Prostate gland (tissue), 2 donors: ENCODE data around the gene SLC35D1. TPM values are rescaled to one million over a fixed set of nuclear protein-coding genes. Genes with fewer than 3 reads are reported as not detected.

ENCODE experiments used
- DNase-seq: peaks from one replicate; pipeline ENCODE4 v3.0.0-alpha.2; 2019; ENCODE audit warnings: low spot score
- H3K27ac ChIP-seq, 2 donors: fragments of 200-600 bp; sonication (generic); 2 replicates each; pipeline ENCODE4 v1.5.1; 2017 to 2019
- H3K27me3 ChIP-seq: fragments of 200-600 bp; sonication (generic); replicated peaks from 2 replicates; pipeline ENCODE4 v1.5.1; 2019; ENCODE audit not compliant: insufficient read depth
- H3K36me3 ChIP-seq, 2 donors: fragments of 200-600 bp; sonication (generic); 1 replicate in 1 of 2; 2 replicates in 1 of 2; pipeline versions ENCODE4 v1.5.1 to v1.8.1; 2017 to 2019
- H3K4me1 ChIP-seq: fragments of 200-600 bp; sonication (generic); replicated peaks from 2 replicates; pipeline ENCODE4 v1.5.1; 2019
- H3K4me3 ChIP-seq, 2 donors: fragments of 200-600 bp; sonication (generic); 2 replicates each; pipeline ENCODE4 v1.5.1; 2017 to 2019
- H3K9me3 ChIP-seq: fragments of 200-600 bp; sonication (generic); 2 replicates; pipeline ENCODE4 v1.5.1; 2017
- POLR2A ChIP-seq: fragments of 450-650 bp; IDR thresholded peaks from one replicate; pipeline ENCODE4 v1.6.1; 2016; ENCODE audit warnings: antibody characterized with exemption, mild to moderate bottlenecking
- POLR2AphosphoS5 ChIP-seq: sonication (generic); formaldehyde crosslinking; IDR thresholded peaks from one replicate; pipeline ENCODE4 v1.6.1; 2017; ENCODE audit warnings: antibody characterized with exemption
- WGBS: methylation state at CpG from one replicate; pipeline ENCODE4 v1.1.5; 2018; 5-methylcytosine and 5-hydroxymethylcytosine counted together
- intact Hi-C: fragments of 100-400 bp; cut with DNase I; formaldehyde crosslinking; loops from one replicate; pipeline ENCODE4 v1.14.2; 2022
- total RNA-seq, 2 donors: library from RNA; depleted of rRNA; stranded (reverse); fragments of >200 nt; gene quantifications; one replicate each; pipeline ENCODE4 v1.1.0, GENCODE V29; 2016
- TF ChIP-seq, protein P1 (sequence below), 4 experiments: fragments of 200-600 bp in 2 of 4; fragments of 450-650 bp in 2 of 4; sonication (generic) in 2 of 4; IDR thresholded peaks; 1 replicate in 3 of 4; 2 replicates in 1 of 4; pipeline ENCODE4 v1.5.1; 2016 to 2019; ENCODE audit warnings: antibody characterized with exemption in 4 of 4, mild to moderate bottlenecking in 2 of 4, moderate library complexity in 2 of 4

The SLC35D1 gene
- total RNA-seq, 2 donors from 2014 or later, result 13.0 to 13.2 TPM

DNA sequence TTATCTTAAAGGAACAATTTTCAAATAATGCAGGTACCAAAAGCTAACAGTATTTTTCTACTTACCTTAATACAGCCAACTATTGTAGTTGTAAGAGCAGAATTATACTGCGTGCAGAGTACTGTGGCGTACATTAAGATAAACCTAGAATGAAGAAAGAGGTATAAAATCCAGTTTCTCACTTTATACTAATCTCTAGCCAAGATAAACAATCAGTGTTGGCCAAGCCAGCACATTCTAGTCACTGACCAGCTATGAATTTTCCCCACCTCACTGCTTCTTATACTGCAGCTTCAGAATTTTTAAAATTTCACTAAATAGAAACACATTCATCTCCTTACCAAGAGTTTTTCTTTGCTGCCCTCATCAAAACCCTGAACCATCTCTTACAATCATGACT lies 33.6 kb downstream of the SLC35D1 start:
- no peak for DNase-seq
- Histone ChIP-seq H3K4me3 (no peak overlapping the region), H3K4me1 (no peaks in the 10 kb centered on the region), H3K36me3 (no peaks in the 10 kb centered on the region), H3K9me3 (no peaks in the 10 kb centered on the region), H3K27ac (no peak overlapping the region), H3K27me3 (no peaks in the 10 kb centered on the region)
- intact Hi-C loops, result no loop called here
- WGBS, result 34% methylated on average over 2 of the region's 2 CpGs
- TF ChIP-seq POLR2A (no peak), POLR2AphosphoS5 (no peak)
- TF ChIP-seq, protein P1, sequence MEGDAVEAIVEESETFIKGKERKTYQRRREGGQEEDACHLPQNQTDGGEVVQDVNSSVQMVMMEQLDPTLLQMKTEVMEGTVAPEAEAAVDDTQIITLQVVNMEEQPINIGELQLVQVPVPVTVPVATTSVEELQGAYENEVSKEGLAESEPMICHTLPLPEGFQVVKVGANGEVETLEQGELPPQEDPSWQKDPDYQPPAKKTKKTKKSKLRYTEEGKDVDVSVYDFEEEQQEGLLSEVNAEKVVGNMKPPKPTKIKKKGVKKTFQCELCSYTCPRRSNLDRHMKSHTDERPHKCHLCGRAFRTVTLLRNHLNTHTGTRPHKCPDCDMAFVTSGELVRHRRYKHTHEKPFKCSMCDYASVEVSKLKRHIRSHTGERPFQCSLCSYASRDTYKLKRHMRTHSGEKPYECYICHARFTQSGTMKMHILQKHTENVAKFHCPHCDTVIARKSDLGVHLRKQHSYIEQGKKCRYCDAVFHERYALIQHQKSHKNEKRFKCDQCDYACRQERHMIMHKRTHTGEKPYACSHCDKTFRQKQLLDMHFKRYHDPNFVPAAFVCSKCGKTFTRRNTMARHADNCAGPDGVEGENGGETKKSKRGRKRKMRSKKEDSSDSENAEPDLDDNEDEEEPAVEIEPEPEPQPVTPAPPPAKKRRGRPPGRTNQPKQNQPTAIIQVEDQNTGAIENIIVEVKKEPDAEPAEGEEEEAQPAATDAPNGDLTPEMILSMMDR (IDR thresholded peaks at IDR 0.05), result no peak

DNA sequence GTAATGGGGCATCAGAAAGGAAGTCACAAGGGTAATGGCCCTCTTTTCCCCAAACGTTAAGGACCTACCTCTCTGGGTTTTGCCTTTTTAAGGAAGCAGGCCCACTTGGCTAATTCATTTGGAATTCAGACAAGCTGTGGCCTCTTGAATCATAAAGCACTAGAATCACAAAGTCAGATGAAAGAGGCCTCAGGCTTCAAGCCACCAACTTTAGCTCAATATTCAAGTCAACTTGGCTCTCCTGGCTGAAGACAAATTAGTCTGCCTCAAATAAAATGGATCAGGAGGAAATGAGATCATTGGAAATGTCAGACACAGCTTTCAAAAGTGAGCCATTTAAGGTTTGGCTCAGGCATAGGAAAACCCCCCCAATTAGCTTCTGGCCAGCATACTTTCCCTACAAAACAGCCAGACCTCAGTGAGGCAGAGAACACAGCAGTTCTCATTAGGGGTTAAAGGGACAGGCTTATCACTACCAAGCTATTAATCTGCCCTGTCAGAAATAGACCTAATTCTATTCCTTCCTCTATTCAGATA lies 34.3 kb downstream of the SLC35D1 start:
- TF ChIP-seq POLR2A (no peak), POLR2AphosphoS5 (no peak)
- TF ChIP-seq, protein P1 (IDR thresholded peaks at IDR 0.05), result no peak
- Histone ChIP-seq H3K4me3 (no peak overlapping the region), H3K27ac (peak overlapping the region in 1 of 2 donors; percentile 12), H3K4me1 (no peaks in the 10 kb centered on the region), H3K27me3 (no peaks in the 10 kb centered on the region), H3K9me3 (no peaks in the 10 kb centered on the region), H3K36me3 (no peaks in the 10 kb centered on the region)
- WGBS, result 17% methylated on average over 1 of the region's 1 CpG
- intact Hi-C loops, result no loop called here
- no peak for DNase-seq

DNA sequence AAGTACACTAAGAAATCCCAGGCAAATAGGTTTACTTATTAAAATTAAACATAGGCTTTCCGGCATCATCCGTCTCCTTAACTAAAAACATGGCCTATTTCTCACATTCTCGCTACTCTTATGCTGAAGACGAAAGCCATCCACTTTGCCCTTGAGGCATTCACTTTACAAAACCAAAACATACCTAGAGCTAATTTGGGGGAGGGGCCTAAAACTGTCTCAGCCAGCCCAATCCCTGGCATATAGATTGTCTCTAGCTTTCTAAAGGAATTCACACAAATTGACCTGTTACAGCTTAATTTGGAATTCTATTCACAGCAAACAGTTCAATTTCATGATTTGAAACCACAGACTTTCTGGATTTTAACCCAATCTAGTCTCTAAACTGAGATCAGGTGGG lies 34.8 kb downstream of the SLC35D1 start:
- no peak overlapping the region for H3K4me3 ChIP-seq
- peak overlapping the region in 1 of 2 donors; percentile 12 for H3K27ac ChIP-seq
- intact Hi-C loops, result no loop called here
- no peak for DNase-seq
- WGBS, result 97% methylated on average over 4 of the region's 4 CpGs
- H3K9me3 ChIP-seq, result no peaks in the 10 kb centered on the region
- H3K27me3 ChIP-seq, result no peaks in the 10 kb centered on the region
- H3K4me1 ChIP-seq, result no peaks in the 10 kb centered on the region
- no peak for TF ChIP-seq POLR2AphosphoS5
- TF ChIP-seq POLR2A, result no peak
- TF ChIP-seq, protein P1 (IDR thresholded peaks at IDR 0.05), result no peak
- H3K36me3 ChIP-seq, result no peaks in the 10 kb centered on the region

DNA sequence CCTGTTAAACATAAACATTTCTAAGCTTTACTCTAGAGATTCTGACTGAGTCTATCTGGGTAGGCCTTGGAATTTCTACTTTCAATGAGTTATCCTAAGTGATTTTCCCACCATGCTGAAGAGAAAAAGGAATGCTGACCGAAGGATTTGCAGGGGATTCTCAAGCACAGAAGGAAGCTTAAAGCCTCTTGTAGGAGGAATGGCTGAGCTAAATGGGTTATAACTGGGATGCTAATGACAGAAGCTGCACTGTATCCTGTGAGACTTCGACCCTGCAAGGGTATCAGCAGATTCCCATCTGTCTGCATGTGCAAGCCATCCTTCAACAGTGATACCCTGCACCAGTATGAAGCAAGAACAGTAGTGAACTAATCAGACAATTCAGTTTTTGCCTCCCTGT lies 35.4 kb downstream of the SLC35D1 start:
- Histone ChIP-seq H3K27me3 (no peaks in the 10 kb centered on the region), H3K36me3 (no peaks in the 10 kb centered on the region), H3K9me3 (no peaks in the 10 kb centered on the region), H3K4me3 (no peak overlapping the region), H3K4me1 (no peaks in the 10 kb centered on the region), H3K27ac (no peak overlapping the region)
- 96% methylated on average over 2 of the region's 2 CpGs for WGBS
- intact Hi-C loops, result no loop called here
- DNase-seq, result no peak
- TF ChIP-seq, protein P1 (IDR thresholded peaks at IDR 0.05), result no peak
- TF ChIP-seq POLR2AphosphoS5 (no peak), POLR2A (no peak)

DNA sequence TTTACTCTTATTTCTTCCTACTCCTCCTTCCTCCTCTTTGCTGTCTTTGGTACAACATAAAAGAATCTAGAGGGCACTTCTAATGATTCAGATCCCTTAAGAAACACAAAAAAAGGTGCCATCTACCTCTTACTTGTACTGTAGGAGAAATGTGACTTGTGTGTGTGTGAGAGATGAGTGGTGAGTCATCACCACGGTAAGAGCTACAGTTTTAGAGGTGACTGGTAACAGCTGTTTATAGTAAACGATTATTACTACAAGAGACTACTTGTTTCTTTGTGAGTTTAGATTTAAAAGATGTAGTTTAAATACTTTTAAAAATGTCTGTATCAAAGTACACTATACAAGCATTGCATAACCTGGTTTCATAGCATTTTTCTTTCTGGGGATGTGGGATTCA lies 40.4 kb downstream of the SLC35D1 start:
- no peak overlapping the region for H3K4me3 ChIP-seq
- no peaks in the 10 kb centered on the region for H3K36me3 ChIP-seq
- H3K9me3 ChIP-seq, result no peaks in the 10 kb centered on the region
- WGBS, result 16% methylated on average over 2 of the region's 2 CpGs
- no peak for DNase-seq
- TF ChIP-seq, protein P1 (IDR thresholded peaks at IDR 0.05), result no peak
- TF ChIP-seq POLR2AphosphoS5 (no peak), POLR2A (no peak)
- H3K27ac ChIP-seq, result no peak overlapping the region
- intact Hi-C loops, result no loop called here
- H3K27me3 ChIP-seq, result no peaks in the 10 kb centered on the region
- H3K4me1 ChIP-seq, result no peaks in the 10 kb centered on the region
